B cell (primary cell): ENCODE data around the gene ITPK1. TPM values are rescaled to one million over a fixed set of nuclear protein-coding genes. Genes with fewer than 3 reads are reported as not detected.
"Not testable (repeated sequence)": the region's sequence is repeated elsewhere in the genome, so short reads cannot be mapped to it uniquely, and the experiment has no call there.

Experiments
- ATAC-seq: fragments of 200-7000 bp; cut with Tn5 transposase; one replicate; pipeline ENCODE4 v1.10.0; 2021; ENCODE audit warnings: low read depth, mild to moderate bottlenecking, moderate number of reproducible peaks, moderate library complexity
- CTCF ChIA-PET: fragments of 350-600 bp; sonication (Branson Sonifier 250); formaldehyde crosslinking; loops from one replicate; lab custom pipeline; 2021; ENCODE audit warnings: antibody characterized with exemption, inconsistent platforms; lab: Charles Lee
- POLR2A ChIA-PET: fragments of 350-600 bp; sonication (Branson Sonifier 250); formaldehyde crosslinking; loops from one replicate; lab custom pipeline; 2021; ENCODE audit warnings: antibody characterized with exemption; lab: Charles Lee
- DNase-seq: peaks from one replicate; pipeline ENCODE4 v3.0.0; 2013
- H2AFZ ChIP-seq: 2 replicates; pipeline ENCODE4 v1.6.1; 2012; ENCODE audit warnings: mild to moderate bottlenecking, low read depth, low read length; ENCODE audit not compliant: insufficient read depth, poor library complexity, severe bottlenecking
- H3K27ac ChIP-seq, 2 donors: 1 replicate in 1 of 2; 2 replicates in 1 of 2; pipeline ENCODE4 v1.5.1; 2012 to 2013; ENCODE audit warnings: low read length in 2 of 2, mild to moderate bottlenecking in 2 of 2, moderate library complexity in 1 of 2
- H3K27me3 ChIP-seq, 4 experiments: fragments of 200-600 bp in 1 of 4; sonication (generic) in 1 of 4; replicated peaks in 1 of 4; 1 replicate in 2 of 4; 2 replicates in 2 of 4; pipeline versions ENCODE4 v1.6.1 to v1.7.0; 2013 to 2016; ENCODE audit warnings: low read length in 3 of 4, mild to moderate bottlenecking in 2 of 4, mixed read lengths in 1 of 4, moderate library complexity in 1 of 4; ENCODE audit not compliant: insufficient read depth in 4 of 4, control insufficient read depth in 3 of 4; ENCODE audit errors: control extremely low read depth in 1 of 4
- H3K36me3 ChIP-seq, 2 experiments: replicated peaks in 1 of 2; 1 replicate in 1 of 2; 2 replicates in 1 of 2; pipeline versions ENCODE4 v1.6.1 to v1.7.1; 2013; ENCODE audit warnings: low read length in 1 of 2; ENCODE audit not compliant: insufficient read depth in 2 of 2, control insufficient read depth in 1 of 2; ENCODE audit errors: control extremely low read depth in 1 of 2, extremely low read depth in 1 of 2
- H3K4me1 ChIP-seq, 2 donors: fragments of 200-600 bp in 1 of 2; sonication (generic) in 1 of 2; 1 replicate in 1 of 2; 2 replicates in 1 of 2; pipeline versions ENCODE4 v1.5.1 to v1.6.1; 2013 to 2017; ENCODE audit warnings: low read length in 2 of 2; ENCODE audit not compliant: control insufficient read depth in 2 of 2, insufficient read depth in 2 of 2
- H3K4me2 ChIP-seq: replicated peaks from 2 replicates; pipeline ENCODE3; 2012; ENCODE audit warnings: mild to moderate bottlenecking, low read depth, low read length; ENCODE audit not compliant: poor library complexity, severe bottlenecking
- H3K4me3 ChIP-seq, 5 experiments: fragments of 200-600 bp in 1 of 5; sonication (generic) in 1 of 5; 1 replicate in 3 of 5; 2 replicates in 2 of 5; pipeline versions ENCODE4 v1.5.1 to v1.7.0; 2011 to 2016; ENCODE audit warnings: low read length in 4 of 5, mild to moderate bottlenecking in 4 of 5, low read depth in 2 of 5, control low read depth in 1 of 5, moderate library complexity in 1 of 5; ENCODE audit not compliant: insufficient read depth in 1 of 5; ENCODE audit errors: control extremely low read depth in 1 of 5, extremely low read depth in 1 of 5
- H3K79me2 ChIP-seq: fragments of 200-600 bp; sonication (generic); one replicate; pipeline ENCODE4 v1.6.0; 2016; ENCODE audit warnings: low read length; ENCODE audit not compliant: control insufficient read depth, insufficient read depth
- H3K9ac ChIP-seq: fragments of 200-600 bp; sonication (generic); 2 replicates; pipeline ENCODE4 v1.6.1; 2017; ENCODE audit warnings: mild to moderate bottlenecking, low read length, moderate library complexity
- H3K9me3 ChIP-seq, 3 donors: one replicate each; pipeline versions ENCODE4 v1.6.1 to v1.7.1; 2013; ENCODE audit warnings: low read length in 2 of 3; ENCODE audit not compliant: control insufficient read depth in 2 of 3, insufficient read depth in 1 of 3; ENCODE audit errors: control extremely low read depth in 1 of 3
- H4K20me1 ChIP-seq: 2 replicates; pipeline ENCODE4 v1.6.0; 2012; ENCODE audit warnings: mild to moderate bottlenecking, low read length; ENCODE audit not compliant: insufficient read depth, control insufficient read depth, poor library complexity, severe bottlenecking
- H3K27ac Mint-ChIP-seq: one replicate; pipeline ENCODE4 v1.8.0; 2021; ENCODE audit warnings: mixed read lengths
- H3K27me3 Mint-ChIP-seq: one replicate; pipeline ENCODE4 v1.8.0; 2021; ENCODE audit warnings: mixed read lengths
- H3K4me1 Mint-ChIP-seq: one replicate; pipeline ENCODE4 v1.8.0; 2021; ENCODE audit warnings: mixed read lengths
- H3K4me3 Mint-ChIP-seq: one replicate; pipeline ENCODE4 v1.8.0; 2021; ENCODE audit warnings: mixed read lengths
- H3K9me3 Mint-ChIP-seq: one replicate; pipeline ENCODE4 v1.8.0; 2022; ENCODE audit warnings: mixed read lengths; ENCODE audit not compliant: insufficient read depth
- CTCF ChIP-seq: fragments of 200-600 bp; IDR thresholded peaks from one replicate; pipeline ENCODE4 v1.8.0; 2022; ENCODE audit warnings: antibody characterized with exemption, mild to moderate bottlenecking
- EZH2 ChIP-seq: IDR thresholded peaks from 2 replicates; pipeline ENCODE4 v1.6.1; 2012; ENCODE audit warnings: borderline replicate concordance, low read depth, mild to moderate bottlenecking, moderate library complexity, low read length; ENCODE audit not compliant: insufficient read depth, poor library complexity, severe bottlenecking
- WGBS: methylation state at CpG from one replicate; pipeline ENCODE4 v1.1.5; 2013; ENCODE audit warnings: missing lambda C conversion rate; ENCODE audit not compliant: insufficient coverage; 5-methylcytosine and 5-hydroxymethylcytosine counted together
- intact Hi-C: fragments of 100-400 bp; cut with micrococcal nuclease; formaldehyde crosslinking; loops from one replicate; pipeline ENCODE4 v1.10.0; 2022
- polyA plus RNA-seq: library from polyadenylated mRNA; depleted of rRNA; stranded (reverse); fragments of >200 nt; gene quantifications from 2 replicates; pipeline ENCODE4 v1.2.3, GENCODE V29; 2012
- total RNA-seq, 2 donors: library from RNA; stranded (reverse); fragments of 120-200 nt in 1 of 2; gene quantifications; 1 replicate in 1 of 2; 2 replicates in 1 of 2; pipeline versions ENCODE4 v1.2.3 to v1.2.4, GENCODE V29; 2013 to 2022

ITPK1 gene
- total and polyA plus RNA-seq, 2 donors (not counting 1 experiment from before 2014, with no cell fraction given): 46.0 to 46.9 TPM

- ChIA-PET CTCF (interaction anchor here (1.1 kb wide), 1 partner anchor 30 kb away, joined by 3 read pairs; no protein-coding TSS in a partner anchor), POLR2A (interaction anchor here (0.6 kb wide), 1 partner anchor 113 kb away, joined by 6 read pairs; no protein-coding TSS in a partner anchor)
- Histone ChIP-seq H2AFZ (no peak overlapping the region), H3K9me3 (no peaks in the 10 kb centered on the region), H3K79me2 (peaks cover 15% of the 10 kb centered on the region), H3K27me3 (no peaks in the 10 kb centered on the region), H3K9ac (no peak overlapping the region), H3K4me2 (no peak overlapping the region), H4K20me1 (no peaks in the 10 kb centered on the region), H3K4me1 (peaks cover 40 to 49% of the 10 kb centered on the region in 2 donors), H3K27ac (no peak overlapping the region), H3K4me3 (no peak overlapping the region), H3K36me3 (no peaks in the 10 kb centered on the region)
- TF ChIP-seq EZH2: no peak
- H3K4me1 Mint-ChIP-seq: peaks cover 66% of the 10 kb centered on the region
- DNase-seq (no peak), ATAC-seq (no peak)
- no peaks in the 10 kb centered on the region for H3K27me3 Mint-ChIP-seq
- intact Hi-C loops: no loop called here
- no peaks in the 10 kb centered on the region for H3K9me3 Mint-ChIP-seq
- WGBS: 96% methylated on average over 3 of the region's 5 CpGs
- H3K27ac Mint-ChIP-seq: no peak overlapping the region
- no peak overlapping the region for H3K4me3 Mint-ChIP-seq
These were observed 52.3 kb downstream of the ITPK1 start for GRCh38 chr14:93063393-93063792.

GRCh38 chr14:93062890-93063289, 52.8 kb downstream of the ITPK1 start:
- H3K79me2 ChIP-seq: peaks cover 20% of the 10 kb centered on the region
- intact Hi-C loops: no loop called here
- no peaks in the 10 kb centered on the region for H3K27me3 ChIP-seq
- H3K4me1 ChIP-seq: peaks cover 40 to 49% of the 10 kb centered on the region in 2 donors
- no peaks in the 10 kb centered on the region for H4K20me1 ChIP-seq
- no peak overlapping the region for H3K9ac ChIP-seq
- ChIA-PET POLR2A (interaction anchor here (0.6 kb wide), 1 partner anchor 113 kb away, joined by 6 read pairs; no protein-coding TSS in a partner anchor), CTCF (no interaction called here)
- ATAC-seq (no peak), DNase-seq (no peak)
- H3K4me2 ChIP-seq: no peak overlapping the region
- no peak overlapping the region for H3K27ac ChIP-seq
- no peaks in the 10 kb centered on the region for H3K9me3 Mint-ChIP-seq
- no peak overlapping the region for H3K4me3 ChIP-seq
- no peaks in the 10 kb centered on the region for H3K36me3 ChIP-seq
- no peak for TF ChIP-seq CTCF
- no peak for TF ChIP-seq EZH2
- H3K27ac Mint-ChIP-seq: no peak overlapping the region
- no peak overlapping the region for H2AFZ ChIP-seq
- no peaks in the 10 kb centered on the region for H3K27me3 Mint-ChIP-seq
- no peaks in the 10 kb centered on the region for H3K9me3 ChIP-seq
- no peak overlapping the region for H3K4me3 Mint-ChIP-seq
- WGBS: over 99% methylated on average over 9 of the region's 10 CpGs
- peaks cover 64% of the 10 kb centered on the region for H3K4me1 Mint-ChIP-seq

- H2AFZ ChIP-seq, H3K27ac ChIP-seq, H3K4me2 ChIP-seq, H3K27me3 Mint-ChIP-seq, H3K9me3 Mint-ChIP-seq, CTCF ChIA-PET, ATAC-seq, H4K20me1 ChIP-seq, POLR2A ChIA-PET, H3K27me3 ChIP-seq, H3K9ac ChIP-seq, H3K9me3 ChIP-seq, H3K4me3 Mint-ChIP-seq, intact Hi-C loops, DNase-seq, H3K4me3 ChIP-seq, H3K36me3 ChIP-seq, H3K27ac Mint-ChIP-seq: not testable (repeated sequence)
- H3K79me2 ChIP-seq: peaks cover 22% of the 10 kb centered on the region
- 90% methylated on average over 9 of the region's 12 CpGs for WGBS
- H3K4me1 Mint-ChIP-seq: peaks cover 61% of the 10 kb centered on the region
- peaks cover 38 to 45% of the 10 kb centered on the region in 2 donors for H3K4me1 ChIP-seq
These were observed 53.7 kb downstream of the ITPK1 start for GRCh38 chr14:93062013-93062412.
